Measurements from ENCODE around the gene PABPN1.

DNA sequence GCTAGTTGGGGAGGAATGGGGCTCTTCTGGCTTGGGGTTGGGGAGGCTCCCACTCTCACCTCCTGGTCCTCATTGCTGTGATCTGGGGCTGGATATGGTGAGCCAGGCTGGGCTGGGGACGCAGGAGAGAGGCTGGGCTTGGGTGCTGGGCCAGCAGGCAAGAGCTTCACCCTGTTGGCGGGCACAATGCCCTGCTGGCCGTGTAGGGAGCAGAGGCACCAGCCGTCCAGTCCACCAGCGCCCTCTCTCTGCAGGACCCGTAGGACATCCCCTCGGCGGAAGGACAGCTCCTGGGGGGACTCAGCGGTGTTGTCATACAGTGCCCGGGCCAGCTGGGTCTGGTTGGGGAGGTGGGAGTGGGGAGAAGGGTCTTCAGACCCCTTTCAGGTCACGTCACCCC, 39.2 kb downstream of the PABPN1 start:
- no peak for TF ChIP-seq GATA2 (IDR thresholded peaks at IDR 0.05; ENCODE audit: low read depth, low read length)
- TF ChIP-seq GATA3 (IDR thresholded peaks at IDR 0.05; ENCODE audit: low read depth, low read length), result no peak

Measured in SH-SY5Y (cell line).